GM12801 (cell line): ENCODE results near the gene RPL31.

Source experiments
- CTCF ChIP-seq: IDR thresholded peaks from one replicate; pipeline ENCODE4 v1.5.1; 2011; ENCODE audit warnings: control low read depth; ENCODE audit not compliant: insufficient read length; ENCODE audit errors: extremely low read depth

RPL31 gene

GRCh38 chr2:101001691-101002561 lies at the start of gene RPL31:
Gene RPL31, plus strand, starts transcription at chr2:101002289. Its CDS starts 413 bp downstream, at chr2:101002702.
- no peak for TF ChIP-seq CTCF

- TF ChIP-seq CTCF: no peak
Observed at GRCh38 chr2:100952512-100952911, 49.6 kb upstream of the RPL31 start.

GRCh38 chr2:100953406-100954043 lies 48.6 kb upstream of the RPL31 start:
- TF ChIP-seq CTCF: no peak

- TF ChIP-seq CTCF: no peak
Observed at GRCh38 chr2:100954044-100954420, 48.1 kb upstream of the RPL31 start.

- no peak for TF ChIP-seq CTCF
Observed at GRCh38 chr2:100955226-100955625, 46.9 kb upstream of the RPL31 start.

- no peak for TF ChIP-seq CTCF
Observed at GRCh38 chr2:100956081-100956480, 46.0 kb upstream of the RPL31 start.

- no peak for TF ChIP-seq CTCF
Observed at GRCh38 chr2:100957996-100958653, 44.0 kb upstream of the RPL31 start.
